ENCODE data around the gene SH3GL3. TPM values are rescaled to one million over a fixed set of nuclear protein-coding genes. Genes with fewer than 3 reads are reported as not detected.
A peak's percentile ranks its signal among the peaks of the same experiment; 100 is the strongest.

SH3GL3 gene
- total RNA-seq, 1 experiment from 2014 or later, result 2.4 TPM

DNA sequence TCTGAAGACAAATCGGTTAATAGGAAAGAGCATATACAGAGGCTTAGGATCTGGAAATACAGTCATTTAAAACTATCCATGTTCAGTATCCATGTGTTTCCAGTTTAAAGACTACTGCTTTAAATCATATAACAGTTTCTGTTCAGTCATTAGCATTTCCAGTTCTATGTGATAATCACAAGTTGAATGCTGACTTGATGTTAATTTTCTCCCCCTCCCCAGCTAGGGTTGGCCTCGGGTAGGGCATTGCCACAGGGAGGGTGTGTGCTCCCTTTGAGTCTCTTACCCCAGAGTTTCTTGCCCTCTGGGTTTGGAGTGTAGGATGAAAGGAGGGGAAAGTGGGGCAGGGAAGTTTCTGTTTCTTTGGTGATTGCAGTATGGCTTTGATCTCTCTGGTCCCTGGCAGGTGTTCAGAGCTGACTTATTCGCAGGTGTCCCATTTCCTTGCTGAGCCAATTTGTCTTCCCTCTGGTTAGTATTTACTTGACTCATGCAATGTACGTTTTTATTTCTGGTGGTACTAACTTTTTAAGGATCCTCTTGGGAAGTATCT lies 86.3 kb downstream of the SH3GL3 start:
- Histone ChIP-seq H3K27me3 (no peaks in the 10 kb centered on the region), H3K9me3 (peaks cover 5% of the 10 kb centered on the region), H3K36me3 (no peaks in the 10 kb centered on the region), H3K4me3 (no peak overlapping the region)
- DNase-seq, result no peak

DNA sequence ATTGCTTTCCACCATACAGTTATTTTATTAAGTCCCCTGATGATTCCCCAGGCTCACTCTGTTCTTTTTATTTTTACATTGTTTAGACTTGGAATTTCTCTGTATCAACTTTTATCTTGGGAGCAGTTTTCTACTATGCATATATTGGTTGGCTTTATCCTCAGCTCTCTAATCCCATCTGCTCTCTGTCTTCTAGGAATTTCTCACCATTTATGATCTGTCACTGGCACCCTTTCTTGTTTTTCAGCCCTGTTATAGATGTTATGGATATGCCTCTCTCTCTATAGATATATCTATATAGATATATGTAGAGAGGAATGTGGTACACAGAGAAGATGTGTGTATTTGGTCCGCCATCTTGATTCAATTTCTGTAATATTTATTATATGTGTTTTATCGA lies 90.5 kb downstream of the SH3GL3 start:
- DNase-seq, result no peak
- no peak overlapping the region for H3K4me3 ChIP-seq
- no peaks in the 10 kb centered on the region for H3K9me3 ChIP-seq
- H3K27me3 ChIP-seq, result no peaks in the 10 kb centered on the region
- H3K36me3 ChIP-seq, result no peaks in the 10 kb centered on the region

DNA sequence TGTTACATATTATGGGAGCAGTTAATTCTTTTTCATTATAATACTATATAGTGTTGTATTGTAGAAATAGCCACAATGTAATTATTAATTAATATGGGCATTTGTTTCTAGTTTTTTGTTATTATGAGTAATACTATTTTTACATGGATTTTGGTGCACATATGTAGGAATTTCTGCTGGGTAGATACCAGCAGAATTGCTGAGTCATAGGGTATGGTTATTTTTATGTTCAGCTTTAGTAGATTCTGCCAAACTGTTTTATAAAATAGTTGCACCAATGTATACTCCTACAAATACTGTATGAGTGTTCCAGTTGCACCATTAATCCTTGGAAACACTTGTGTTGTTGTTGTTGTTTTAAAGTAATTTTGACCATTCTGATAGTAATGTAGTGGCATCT lies 91.5 kb downstream of the SH3GL3 start:
- DNase-seq, result no peak
- H3K9me3 ChIP-seq, result peaks cover 6% of the 10 kb centered on the region; the same call in 1 of the 2 replicates

DNA sequence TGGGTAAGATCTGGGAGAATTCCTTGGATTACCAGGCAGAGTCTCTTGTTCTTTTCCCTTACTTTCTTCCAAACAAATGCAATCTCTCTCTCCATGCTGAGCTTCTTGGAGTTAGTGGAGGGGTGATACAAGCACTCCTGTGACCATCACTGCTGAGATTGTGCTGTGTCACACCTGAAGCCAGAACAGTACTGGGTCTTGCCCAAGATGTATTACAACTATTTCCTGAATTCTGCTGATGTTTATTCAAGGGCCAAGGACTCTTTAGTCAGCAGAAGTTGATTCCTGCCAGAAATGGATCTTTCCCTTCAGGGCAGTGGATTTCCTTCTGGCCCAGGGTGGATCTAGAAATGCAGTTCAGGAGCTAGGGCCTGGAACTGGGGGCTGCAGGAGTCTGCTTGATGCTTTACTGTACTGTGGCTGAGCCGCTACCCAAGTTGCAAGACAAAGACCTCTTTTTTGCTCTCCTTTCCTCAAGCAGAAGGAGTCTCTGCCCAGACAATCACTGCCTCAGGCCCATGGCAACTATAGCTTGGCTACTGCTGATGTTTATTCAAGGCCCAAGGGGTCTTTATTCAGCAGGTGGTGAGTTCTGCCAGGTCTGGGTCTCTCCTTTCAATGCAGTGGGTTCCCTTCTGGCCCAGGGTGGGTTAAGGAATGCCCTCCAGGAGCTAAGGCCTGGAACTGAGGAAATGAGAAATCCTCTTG lies 98.8 kb downstream of the SH3GL3 start:
- DNase-seq, result no peak
- Histone ChIP-seq H3K4me3 (no peak overlapping the region), H3K9me3 (peaks cover 16% of the 10 kb centered on the region), H3K36me3 (no peaks in the 10 kb centered on the region), H3K27me3 (no peaks in the 10 kb centered on the region; the same call in 1 of the 2 replicates)

More for the DNA sequence above, 91.5 kb downstream of the SH3GL3 start:
- no peaks in the 10 kb centered on the region for H3K27me3 ChIP-seq
- no peak overlapping the region for H3K4me3 ChIP-seq
- no peaks in the 10 kb centered on the region for H3K36me3 ChIP-seq

DNA sequence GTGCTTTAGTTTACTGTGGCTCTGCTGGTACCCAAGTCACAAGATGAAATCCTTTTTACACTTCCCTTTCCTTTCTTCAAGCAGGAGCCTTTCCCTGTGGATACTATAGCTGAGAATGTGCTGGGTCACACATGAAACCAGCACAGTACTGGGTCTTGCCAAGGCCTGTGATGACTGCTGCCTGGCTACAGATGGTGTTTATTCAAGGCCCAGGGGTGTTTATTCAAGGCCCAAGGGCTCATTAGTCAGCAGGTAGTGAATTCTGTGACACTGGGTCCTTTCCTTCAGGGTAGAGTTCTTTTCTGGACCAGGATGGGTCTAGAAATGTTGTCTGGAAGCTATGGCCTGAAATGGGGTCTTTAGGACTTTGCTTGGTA lies 99.4 kb downstream of the SH3GL3 start:
- DNase-seq, result peak; percentile 6
- no peaks in the 10 kb centered on the region; the same call in 1 of the 2 replicates for H3K27me3 ChIP-seq
- H3K36me3 ChIP-seq, result no peaks in the 10 kb centered on the region
- peaks cover 16% of the 10 kb centered on the region for H3K9me3 ChIP-seq
- H3K4me3 ChIP-seq, result no peak overlapping the region

DNA sequence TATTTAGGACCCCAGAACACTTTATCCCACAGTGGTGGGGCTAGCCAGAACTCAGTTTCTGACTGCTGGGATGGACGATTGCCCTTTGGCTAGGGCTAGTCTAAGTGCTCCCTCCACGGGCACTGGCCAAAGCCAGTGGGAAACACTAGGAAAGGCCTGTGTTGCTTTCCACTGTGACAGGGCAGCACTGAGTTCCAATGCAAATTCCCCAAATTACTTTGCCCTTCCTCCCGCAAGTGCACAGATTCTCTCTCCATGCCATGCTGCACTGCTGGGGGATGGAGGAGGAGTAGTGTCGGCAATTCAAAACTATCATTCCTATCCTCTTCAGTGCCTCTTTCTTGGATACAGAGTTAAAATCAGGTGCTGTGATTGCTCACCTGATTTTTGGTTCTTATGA lies 100.0 kb downstream of the SH3GL3 start:
- Histone ChIP-seq H3K9me3 (peaks cover 16% of the 10 kb centered on the region), H3K36me3 (no peaks in the 10 kb centered on the region), H3K4me3 (no peak overlapping the region), H3K27me3 (no peaks in the 10 kb centered on the region; the same call in 1 of the 2 replicates)
- DNase-seq, result no peak

DNA sequence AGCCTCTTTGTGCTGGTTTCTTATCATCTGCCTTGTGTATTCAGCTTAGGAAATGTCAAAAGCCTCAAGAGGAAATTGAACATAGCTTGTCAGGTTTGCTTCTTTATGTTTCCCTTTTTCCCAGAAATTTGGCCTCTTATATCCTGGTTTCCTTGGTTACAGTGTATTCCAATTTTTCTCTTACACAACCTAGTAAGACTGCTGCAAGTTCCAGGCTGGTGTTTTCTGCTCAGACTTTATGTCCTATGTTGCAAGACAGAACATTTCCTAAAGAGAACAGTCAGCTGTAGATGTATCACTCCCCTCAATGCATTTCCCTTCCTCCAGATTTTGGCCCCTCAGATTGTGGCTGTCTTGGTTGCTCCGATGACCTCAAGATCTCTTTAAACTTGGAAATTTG lies 102.5 kb downstream of the SH3GL3 start:
- Histone ChIP-seq H3K36me3 (no peaks in the 10 kb centered on the region), H3K27me3 (no peaks in the 10 kb centered on the region), H3K9me3 (0 out of 2 replicates have a peak, but pooled peaks cover 4% of the 10 kb centered on the region), H3K4me3 (no peak overlapping the region)
- DNase-seq, result no peak

DNA sequence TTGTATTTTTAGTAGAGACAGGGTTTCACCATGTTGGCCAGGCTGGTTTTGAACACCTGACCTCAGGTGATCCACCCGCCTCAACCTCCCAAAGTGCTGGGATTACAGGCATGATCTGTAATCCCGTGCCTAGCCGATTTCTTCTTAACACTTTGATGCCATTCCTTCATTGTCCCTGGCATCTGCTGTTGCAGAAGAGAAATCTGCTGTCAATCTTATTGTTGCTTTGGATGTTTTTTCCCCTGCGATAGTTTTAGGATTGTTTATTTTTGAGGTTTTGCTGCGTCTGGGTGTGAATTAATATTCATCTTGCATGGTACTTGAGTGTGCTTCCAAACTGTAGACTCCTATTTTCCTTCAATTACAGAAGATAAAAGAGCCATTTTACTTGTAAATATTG lies 107.4 kb downstream of the SH3GL3 start:
- Histone ChIP-seq H3K4me3 (no peak overlapping the region), H3K27me3 (no peaks in the 10 kb centered on the region), H3K9me3 (no peaks in the 10 kb centered on the region), H3K36me3 (no peaks in the 10 kb centered on the region)
- DNase-seq, result no peak

DNA sequence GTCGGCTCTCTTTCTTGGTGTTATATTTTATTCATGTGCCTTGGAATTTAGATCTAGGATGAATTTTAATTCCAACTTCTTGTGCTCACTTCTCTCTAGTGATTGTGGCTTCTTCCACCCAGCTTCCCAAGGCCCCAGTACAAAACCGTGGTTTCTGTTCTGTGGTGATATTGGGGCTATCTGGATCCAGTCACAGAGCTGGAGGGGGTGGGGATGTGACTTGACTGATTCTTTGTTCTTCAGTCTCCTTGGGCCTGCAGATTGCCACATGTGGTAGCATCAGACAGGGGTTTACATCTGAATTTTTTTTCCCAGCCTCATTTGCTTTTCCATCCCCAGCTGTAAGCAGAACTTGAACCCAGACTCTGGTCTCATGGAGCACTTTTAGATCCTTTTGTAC lies 108.2 kb downstream of the SH3GL3 start:
- DNase-seq, result no peak
- no peaks in the 10 kb centered on the region for H3K36me3 ChIP-seq
- no peak overlapping the region for H3K4me3 ChIP-seq
- no peaks in the 10 kb centered on the region for H3K9me3 ChIP-seq
- no peaks in the 10 kb centered on the region for H3K27me3 ChIP-seq

DNA sequence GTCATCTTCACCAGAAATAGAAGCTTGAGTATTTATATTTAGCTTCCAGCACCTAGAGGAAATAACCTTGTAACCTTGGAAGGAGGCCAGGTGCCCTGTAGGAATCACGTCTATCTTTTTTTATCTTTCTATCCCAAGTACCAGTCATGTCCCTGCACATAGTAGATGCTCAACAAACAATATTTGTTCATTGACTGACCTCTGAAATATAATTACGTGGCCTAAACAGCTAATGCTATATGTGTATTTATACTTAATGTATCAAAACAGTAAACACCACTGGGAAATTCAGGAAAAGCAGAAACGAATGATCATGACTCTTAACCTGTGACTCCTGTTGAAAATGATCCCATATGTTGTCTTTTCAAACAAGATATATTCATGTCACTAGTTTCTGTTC lies 108.9 kb downstream of the SH3GL3 start:
- Histone ChIP-seq H3K9me3 (no peaks in the 10 kb centered on the region), H3K36me3 (no peaks in the 10 kb centered on the region), H3K27me3 (no peaks in the 10 kb centered on the region), H3K4me3 (no peak overlapping the region)
- DNase-seq, result no peak

DNA sequence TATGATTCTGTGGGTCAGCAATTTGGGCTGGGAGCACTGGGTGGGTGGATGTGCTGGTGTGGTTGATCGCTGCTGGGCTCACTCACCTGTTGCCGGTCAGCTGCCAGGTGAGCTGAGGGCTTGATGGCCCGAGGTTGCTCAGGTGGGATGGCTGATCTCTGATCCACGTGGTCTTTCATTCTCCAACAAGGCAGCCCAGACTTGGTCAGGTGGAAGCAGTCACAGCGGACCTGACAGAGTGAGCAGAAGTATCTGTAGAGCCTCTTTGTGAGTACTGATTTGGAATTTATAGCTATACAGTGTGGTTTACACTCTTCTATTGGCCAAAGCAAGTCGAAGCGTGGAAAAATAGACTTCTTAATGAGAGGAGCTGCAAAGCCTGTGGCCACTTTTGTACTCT lies 109.6 kb downstream of the SH3GL3 start:
- no peak overlapping the region for H3K4me3 ChIP-seq
- no peaks in the 10 kb centered on the region for H3K27me3 ChIP-seq
- H3K9me3 ChIP-seq, result no peaks in the 10 kb centered on the region
- H3K36me3 ChIP-seq, result no peaks in the 10 kb centered on the region
- DNase-seq, result no peak

DNA sequence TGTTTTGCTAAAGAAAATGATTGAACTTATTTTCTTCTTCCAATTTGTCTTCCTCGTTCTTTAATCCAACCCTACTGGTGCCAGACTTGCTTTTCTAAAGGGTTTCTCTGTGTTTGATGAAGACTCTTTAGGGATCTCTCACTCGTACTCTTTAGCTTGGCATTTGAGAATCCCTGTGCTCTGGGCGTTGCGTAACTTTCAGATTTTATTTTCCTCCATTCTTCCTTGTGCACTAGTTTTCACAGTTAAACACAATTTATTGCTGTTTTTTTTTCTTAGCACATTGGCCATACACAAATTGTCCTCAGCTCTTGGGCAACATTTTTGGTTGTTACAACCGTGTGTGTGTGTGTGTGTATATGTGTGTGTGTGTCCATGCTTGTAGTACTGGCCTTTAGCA lies 111.0 kb downstream of the SH3GL3 start:
- no peaks in the 10 kb centered on the region for H3K27me3 ChIP-seq
- no peaks in the 10 kb centered on the region for H3K36me3 ChIP-seq
- no peak overlapping the region for H3K4me3 ChIP-seq
- no peaks in the 10 kb centered on the region for H3K9me3 ChIP-seq
- DNase-seq, result no peak

DNA sequence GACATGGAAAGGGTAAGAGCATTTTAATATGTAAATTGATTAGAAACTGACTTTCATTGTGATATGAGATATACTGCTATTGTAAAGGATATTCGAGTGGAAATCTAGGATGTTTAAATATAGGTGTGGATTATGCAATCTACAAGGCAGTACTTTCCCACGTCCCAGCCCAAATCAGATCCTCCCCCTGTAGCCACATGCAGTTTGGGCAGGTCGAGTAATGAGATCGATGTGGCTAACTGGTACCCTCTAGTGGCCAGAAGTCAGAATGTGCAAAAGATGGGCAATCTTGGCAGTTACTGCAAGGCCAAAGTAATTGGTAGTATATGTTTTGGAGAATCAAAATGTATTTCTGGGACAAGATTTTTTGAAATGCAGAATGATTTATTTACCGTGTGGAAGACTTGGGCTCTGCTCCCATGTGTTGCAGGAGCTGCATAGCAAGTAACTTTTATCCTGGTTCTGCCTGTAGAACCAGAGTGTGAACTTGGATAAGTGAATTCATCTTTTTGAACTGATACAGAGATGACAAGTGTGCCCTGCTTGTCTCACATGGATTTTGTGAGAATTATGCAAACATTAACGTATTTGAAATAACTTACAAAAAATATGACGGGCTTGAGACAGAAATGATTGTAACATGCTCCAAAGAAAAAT lies 112.3 kb downstream of the SH3GL3 start:
- H3K27me3 ChIP-seq, result no peaks in the 10 kb centered on the region
- H3K9me3 ChIP-seq, result no peaks in the 10 kb centered on the region
- no peaks in the 10 kb centered on the region for H3K36me3 ChIP-seq
- peak; percentile 49 for DNase-seq
- no peak overlapping the region for H3K4me3 ChIP-seq

DNA sequence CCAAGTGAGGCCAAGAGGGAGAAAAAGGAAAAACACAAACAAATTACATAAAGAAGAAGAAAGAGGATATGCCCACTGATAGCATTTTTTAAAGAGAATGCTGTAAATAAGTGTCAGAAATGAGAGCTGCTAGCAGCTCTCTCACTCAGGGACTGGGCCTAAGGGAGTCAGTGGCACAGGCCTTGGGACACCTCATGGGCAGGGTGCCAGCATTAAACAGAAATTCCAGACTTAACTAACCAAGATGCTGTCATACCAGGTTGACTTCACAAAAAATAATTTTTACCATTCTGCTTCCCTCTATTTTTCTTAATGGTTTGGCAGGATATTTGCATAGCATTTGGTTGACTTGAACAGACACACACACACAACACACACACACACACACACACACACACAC lies 114.5 kb downstream of the SH3GL3 start:
- DNase-seq, result no peak
- H3K9me3 ChIP-seq, result no peaks in the 10 kb centered on the region
- H3K27me3 ChIP-seq, result peaks cover 2% of the 10 kb centered on the region; the same call in 1 of the 2 replicates
- H3K4me3 ChIP-seq, result no peak overlapping the region
- H3K36me3 ChIP-seq, result no peaks in the 10 kb centered on the region

DNA sequence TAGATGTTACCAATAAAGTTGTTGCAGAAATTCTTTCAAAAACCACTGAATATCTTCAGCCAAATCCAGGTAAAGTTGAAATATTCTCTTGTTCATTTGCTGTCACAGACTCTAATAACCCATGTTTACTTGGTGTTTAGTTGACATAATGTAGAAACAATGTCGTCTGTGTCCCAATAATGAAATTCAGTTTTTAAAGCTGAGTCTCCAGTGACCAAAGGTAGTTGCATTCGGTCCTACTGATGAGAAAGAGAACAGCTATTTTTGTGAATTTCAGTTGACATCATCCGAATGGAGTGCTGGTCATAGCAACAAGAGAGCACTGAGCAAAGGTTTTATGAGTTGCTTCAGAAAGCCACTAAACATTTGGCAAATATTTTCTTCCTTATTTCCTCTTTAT lies 118.0 kb downstream of the SH3GL3 start:
- Histone ChIP-seq H3K4me3 (no peak overlapping the region), H3K9me3 (no peaks in the 10 kb centered on the region), H3K27me3 (peaks cover 2% of the 10 kb centered on the region; the same call in 1 of the 2 replicates), H3K36me3 (no peaks in the 10 kb centered on the region)
- no peak for DNase-seq

DNA sequence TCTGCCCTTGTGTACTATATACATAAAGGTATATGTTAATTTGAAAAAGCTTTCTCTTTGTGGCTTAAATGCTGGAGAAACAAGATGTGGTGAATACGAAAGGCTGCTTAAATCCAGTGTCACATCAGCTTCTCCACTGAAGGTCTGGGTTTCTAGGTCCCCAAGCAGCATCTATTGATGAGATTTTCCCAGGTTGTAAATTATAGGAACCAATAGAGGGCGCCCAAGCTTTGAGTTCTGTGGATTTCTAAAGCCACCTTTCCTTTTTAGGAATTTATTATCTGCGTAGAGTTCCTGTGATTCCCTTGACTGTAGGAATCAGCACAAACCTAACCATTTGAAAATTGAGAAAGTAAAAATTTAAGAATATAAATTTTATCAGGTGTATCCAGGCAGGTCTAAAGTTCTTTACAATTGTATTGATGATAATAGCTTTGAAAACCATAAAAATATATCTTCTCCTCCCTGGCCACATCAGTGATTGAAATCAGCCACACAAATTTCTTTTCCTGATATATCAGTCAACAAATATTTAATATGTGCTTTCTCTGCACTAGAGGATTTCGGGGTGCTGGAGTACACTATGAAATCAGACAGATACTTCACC lies 118.5 kb downstream of the SH3GL3 start:
- DNase-seq, result no peak
- Histone ChIP-seq H3K27me3 (peaks cover 2% of the 10 kb centered on the region; the same call in 1 of the 2 replicates), H3K4me3 (no peak overlapping the region), H3K36me3 (no peaks in the 10 kb centered on the region), H3K9me3 (no peaks in the 10 kb centered on the region)

DNA sequence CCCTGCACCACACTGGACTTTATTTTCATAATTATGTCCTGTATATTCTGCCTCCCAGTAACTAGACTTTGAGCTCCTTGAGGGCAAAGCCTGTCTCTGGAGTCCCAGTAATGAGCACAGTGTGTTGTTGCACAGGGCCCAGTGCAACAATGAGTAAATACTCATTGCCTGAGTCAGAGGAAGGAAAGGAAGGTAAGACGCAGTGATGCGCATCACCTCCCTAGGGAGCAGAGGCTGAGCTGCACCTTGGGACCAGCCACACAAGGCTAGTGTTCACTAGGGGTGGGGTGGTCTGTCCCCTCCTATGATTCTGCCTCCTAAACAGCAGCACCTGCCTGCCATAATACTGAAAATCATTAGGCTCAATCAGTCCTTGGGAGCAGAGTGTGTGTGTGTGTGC lies 120.2 kb downstream of the SH3GL3 start:
- no peaks in the 10 kb centered on the region for H3K36me3 ChIP-seq
- DNase-seq, result no peak
- no peaks in the 10 kb centered on the region for H3K9me3 ChIP-seq

More for the DNA sequence above, 120.2 kb downstream of the SH3GL3 start:
- Histone ChIP-seq H3K27me3 (peaks cover 2% of the 10 kb centered on the region; the same call in 1 of the 2 replicates), H3K4me3 (no peak overlapping the region)

All from MG63 (cell line).